Measurements from ENCODE around the gene PBXIP1. TPM values are rescaled to one million over a fixed set of nuclear protein-coding genes. Genes with fewer than 3 reads are reported as not detected.

The PBXIP1 gene
- total and polyA plus RNA-seq, 2 of the 13 experiments (the other 11 are each of a cell fraction or from before 2014, with no cell fraction given): 16.3 to 31.9 TPM

DNA sequence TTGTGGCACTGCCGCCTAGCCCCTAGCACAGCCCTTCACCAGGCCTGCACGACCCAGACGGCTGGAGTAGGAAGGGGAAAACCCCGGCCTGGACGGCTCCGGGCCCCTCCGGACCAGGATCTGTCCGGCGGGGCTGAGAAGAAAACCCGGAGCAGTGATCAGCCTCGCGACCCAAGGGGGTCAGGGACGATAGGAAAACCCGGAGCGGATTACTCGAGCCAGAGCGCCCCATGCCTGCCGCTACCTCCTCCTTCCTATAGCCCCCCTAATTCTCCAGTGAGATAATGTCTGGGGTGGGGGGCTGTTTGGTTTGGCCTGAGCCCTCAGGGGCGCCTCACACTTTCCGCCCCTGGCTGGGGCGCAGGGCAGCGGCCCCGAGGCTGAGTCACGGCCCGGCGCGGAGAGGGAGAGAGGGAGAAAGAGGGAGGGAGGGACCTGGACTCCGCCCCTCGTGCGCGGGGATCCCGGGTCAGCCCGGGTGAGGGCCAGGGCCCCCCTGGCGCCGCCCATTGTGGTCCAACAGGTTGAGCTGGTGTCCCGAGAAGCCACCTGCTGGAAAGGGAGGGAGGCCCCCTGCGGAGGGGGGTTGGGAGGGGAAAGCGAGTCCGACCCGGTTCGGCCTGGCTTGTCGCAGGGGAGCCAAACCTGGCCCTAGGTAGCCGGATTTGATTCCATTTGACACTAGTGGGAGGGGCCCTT, 45.0 kb upstream of the PBXIP1 start (continued):
- TF ChIP-seq, protein P1, sequence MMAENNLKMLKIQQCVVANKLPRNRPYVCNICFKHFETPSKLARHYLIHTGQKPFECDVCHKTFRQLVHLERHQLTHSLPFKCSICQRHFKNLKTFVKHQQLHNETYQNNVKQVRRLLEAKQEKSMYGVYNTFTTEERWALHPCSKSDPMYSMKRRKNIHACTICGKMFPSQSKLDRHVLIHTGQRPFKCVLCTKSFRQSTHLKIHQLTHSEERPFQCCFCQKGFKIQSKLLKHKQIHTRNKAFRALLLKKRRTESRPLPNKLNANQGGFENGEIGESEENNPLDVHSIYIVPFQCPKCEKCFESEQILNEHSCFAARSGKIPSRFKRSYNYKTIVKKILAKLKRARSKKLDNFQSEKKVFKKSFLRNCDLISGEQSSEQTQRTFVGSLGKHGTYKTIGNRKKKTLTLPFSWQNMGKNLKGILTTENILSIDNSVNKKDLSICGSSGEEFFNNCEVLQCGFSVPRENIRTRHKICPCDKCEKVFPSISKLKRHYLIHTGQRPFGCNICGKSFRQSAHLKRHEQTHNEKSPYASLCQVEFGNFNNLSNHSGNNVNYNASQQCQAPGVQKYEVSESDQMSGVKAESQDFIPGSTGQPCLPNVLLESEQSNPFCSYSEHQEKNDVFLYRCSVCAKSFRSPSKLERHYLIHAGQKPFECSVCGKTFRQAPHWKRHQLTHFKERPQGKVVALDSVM (CRISPR knock-in tag; IDR thresholded peaks at IDR 0.05): no peak; the same call in 1 of the 2 replicates
- TF ChIP-seq SAP130 (CRISPR knock-in tag; IDR thresholded peaks at IDR 0.05; ENCODE audit: low read depth): peak; percentile 92
- TF ChIP-seq, protein P2, sequence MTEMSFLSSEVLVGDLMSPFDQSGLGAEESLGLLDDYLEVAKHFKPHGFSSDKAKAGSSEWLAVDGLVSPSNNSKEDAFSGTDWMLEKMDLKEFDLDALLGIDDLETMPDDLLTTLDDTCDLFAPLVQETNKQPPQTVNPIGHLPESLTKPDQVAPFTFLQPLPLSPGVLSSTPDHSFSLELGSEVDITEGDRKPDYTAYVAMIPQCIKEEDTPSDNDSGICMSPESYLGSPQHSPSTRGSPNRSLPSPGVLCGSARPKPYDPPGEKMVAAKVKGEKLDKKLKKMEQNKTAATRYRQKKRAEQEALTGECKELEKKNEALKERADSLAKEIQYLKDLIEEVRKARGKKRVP (CRISPR knock-in tag; IDR thresholded peaks at IDR 0.05): peak in 1 of 2 experiments; percentile 36; a peak in 2 of 4 replicates
- no peak for TF ChIP-seq ZFP37 (CRISPR knock-in tag; IDR thresholded peaks at IDR 0.05; ENCODE audit: borderline replicate concordance)
- TF ChIP-seq, protein P3, sequence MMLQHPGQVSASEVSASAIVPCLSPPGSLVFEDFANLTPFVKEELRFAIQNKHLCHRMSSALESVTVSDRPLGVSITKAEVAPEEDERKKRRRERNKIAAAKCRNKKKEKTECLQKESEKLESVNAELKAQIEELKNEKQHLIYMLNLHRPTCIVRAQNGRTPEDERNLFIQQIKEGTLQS (CRISPR knock-in tag; IDR thresholded peaks at IDR 0.05): peak; percentile 81
- TF ChIP-seq ZNF790 (CRISPR knock-in tag; IDR thresholded peaks at IDR 0.05; ENCODE audit: borderline replicate concordance): no peak
- no peak for TF ChIP-seq RFXANK (CRISPR knock-in tag; IDR thresholded peaks at IDR 0.05)
- TF ChIP-seq NR2F6 (IDR thresholded peaks at IDR 0.05): peak; percentile 50
- peak; percentile 77 for TF ChIP-seq NR2F6 (CRISPR knock-in tag; IDR thresholded peaks at IDR 0.05)
- TF ChIP-seq KAT8 (CRISPR knock-in tag; IDR thresholded peaks at IDR 0.05): peak; percentile 77
- TF ChIP-seq, protein P4, sequence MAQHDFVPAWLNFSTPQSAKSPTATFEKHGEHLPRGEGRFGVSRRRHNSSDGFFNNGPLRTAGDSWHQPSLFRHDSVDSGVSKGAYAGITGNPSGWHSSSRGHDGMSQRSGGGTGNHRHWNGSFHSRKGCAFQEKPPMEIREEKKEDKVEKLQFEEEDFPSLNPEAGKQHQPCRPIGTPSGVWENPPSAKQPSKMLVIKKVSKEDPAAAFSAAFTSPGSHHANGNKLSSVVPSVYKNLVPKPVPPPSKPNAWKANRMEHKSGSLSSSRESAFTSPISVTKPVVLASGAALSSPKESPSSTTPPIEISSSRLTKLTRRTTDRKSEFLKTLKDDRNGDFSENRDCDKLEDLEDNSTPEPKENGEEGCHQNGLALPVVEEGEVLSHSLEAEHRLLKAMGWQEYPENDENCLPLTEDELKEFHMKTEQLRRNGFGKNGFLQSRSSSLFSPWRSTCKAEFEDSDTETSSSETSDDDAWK (CRISPR knock-in tag; IDR thresholded peaks at IDR 0.05): no peak
- TF ChIP-seq, protein P5, sequence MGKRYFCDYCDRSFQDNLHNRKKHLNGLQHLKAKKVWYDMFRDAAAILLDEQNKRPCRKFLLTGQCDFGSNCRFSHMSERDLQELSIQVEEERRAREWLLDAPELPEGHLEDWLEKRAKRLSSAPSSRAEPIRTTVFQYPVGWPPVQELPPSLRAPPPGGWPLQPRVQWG (CRISPR knock-in tag; IDR thresholded peaks at IDR 0.05; ENCODE audit: borderline replicate concordance, low read depth): no peak
- TF ChIP-seq ZNF660 (CRISPR knock-in tag; IDR thresholded peaks at IDR 0.05; ENCODE audit: borderline replicate concordance, low read depth): no peak
- peak; percentile 16; the same call in 1 of the 2 replicates for TF ChIP-seq MED13 (CRISPR knock-in tag; IDR thresholded peaks at IDR 0.05)
- TF ChIP-seq NFYB (CRISPR knock-in tag; IDR thresholded peaks at IDR 0.05): peak; percentile 31; the same call in 1 of the 2 replicates
- peak; percentile 53; the same call in 1 of the 2 replicates for TF ChIP-seq DR1 (CRISPR knock-in tag; IDR thresholded peaks at IDR 0.05)
- TF ChIP-seq ARNT2 (CRISPR knock-in tag; IDR thresholded peaks at IDR 0.05; ENCODE audit: low read depth): 0 out of 2 replicates have a peak, but pooled peaks have one; percentile 23
- peak; percentile 93 for TF ChIP-seq MED1 (CRISPR knock-in tag; IDR thresholded peaks at IDR 0.05)
- TF ChIP-seq FOSL2 (CRISPR knock-in tag; IDR thresholded peaks at IDR 0.05): peak; percentile 95
- peak; percentile 89; the same call in 1 of the 2 replicates for TF ChIP-seq ZNF20 (CRISPR knock-in tag; IDR thresholded peaks at IDR 0.05)
- 0 out of 2 replicates have a peak, but pooled peaks have one; percentile 51 for TF ChIP-seq GATAD1 (CRISPR knock-in tag; IDR thresholded peaks at IDR 0.05)
- TF ChIP-seq HNRNPLL (IDR thresholded peaks at IDR 0.05; ENCODE audit: low read depth, low read length, poor library complexity, severe bottlenecking): peak; percentile 72
- TF ChIP-seq ZNF713 (CRISPR knock-in tag; IDR thresholded peaks at IDR 0.05): 0 out of 2 replicates have a peak, but pooled peaks have one; percentile 68
- peak; percentile 66; the same call in 1 of the 2 replicates for TF ChIP-seq FOXA3 (CRISPR knock-in tag; IDR thresholded peaks at IDR 0.05)
- TF ChIP-seq ZNF441 (CRISPR knock-in tag; IDR thresholded peaks at IDR 0.05; ENCODE audit: borderline replicate concordance): peak; percentile 37; the same call in 1 of the 2 replicates
- peak; percentile 96 for TF ChIP-seq AGO2 (optimal IDR thresholded peaks at IDR 0.05; ENCODE audit: low read depth, low read length)
- TF ChIP-seq KLF12 (CRISPR knock-in tag; IDR thresholded peaks at IDR 0.05; ENCODE audit: borderline replicate concordance): peak; percentile 85; the same call in 1 of the 2 replicates
